Panc1 (cell line): ENCODE results near the gene ENAH. TPM values are rescaled to one million over a fixed set of nuclear protein-coding genes. Genes with fewer than 3 reads are reported as not detected.

Source experiments
- ATAC-seq: fragments of 200-7000 bp; cut with Tn5 transposase; 2 replicates; pipeline ENCODE4 v1.9.1; 2020; ENCODE audit warnings: mild to moderate bottlenecking, moderate library complexity
- BruUV-seq: library from RNA; stranded (reverse); fragments of 400-500 nt; replicated peaks from 2 replicates; lab custom pipeline; 2021; lab: Mats Ljungman, UMichigan
- CTCF ChIA-PET: fragments of 300-600 bp; sonication (Branson Sonifier 250); formaldehyde crosslinking; loops from one replicate; lab custom pipeline; 2022; ENCODE audit warnings: antibody characterized with exemption; lab: Charles Lee
- POLR2A ChIA-PET: fragments of 300-600 bp; sonication (Branson Sonifier 250); formaldehyde crosslinking; loops from one replicate; lab custom pipeline; 2022; ENCODE audit warnings: antibody characterized with exemption; lab: Charles Lee
- DNase-seq: peaks from one replicate; pipeline ENCODE4 v3.0.0-alpha.2; 2010; ENCODE audit warnings: low read depth, low spot score
- H3K27ac ChIP-seq: 2 replicates; pipeline ENCODE4 v1.5.1; 2011; ENCODE audit warnings: mild to moderate bottlenecking, low read length, inconsistent platforms
- H3K27me3 ChIP-seq: fragments of 200-500 bp; sonication (Bioruptor generic); 2 replicates; pipeline ENCODE4 v1.6.0; 2014; ENCODE audit warnings: low read length, inconsistent platforms; ENCODE audit not compliant: control insufficient read depth, insufficient read depth
- H3K36me3 ChIP-seq: fragments of 200-500 bp; sonication (Bioruptor generic); 2 replicates; pipeline ENCODE4 v1.5.1; 2014; ENCODE audit warnings: inconsistent platforms, mild to moderate bottlenecking, low read length, moderate library complexity; ENCODE audit not compliant: control insufficient read depth, insufficient read depth
- H3K4me1 ChIP-seq: 2 replicates; pipeline ENCODE4 v1.5.1; 2011; ENCODE audit warnings: inconsistent platforms, mild to moderate bottlenecking, low read length, moderate library complexity; ENCODE audit not compliant: control insufficient read depth, insufficient read depth
- H3K4me3 ChIP-seq, 2 experiments: 2 replicates each; pipeline ENCODE4 v1.5.1; 2011 to 2012; ENCODE audit warnings: low read depth in 2 of 2, low read length in 2 of 2, mild to moderate bottlenecking in 2 of 2, inconsistent platforms in 1 of 2, moderate library complexity in 1 of 2
- H3K9me3 ChIP-seq: fragments of 200-500 bp; sonication (Bioruptor generic); 2 replicates; pipeline ENCODE4 v1.5.1; 2014; ENCODE audit warnings: low read depth, mild to moderate bottlenecking, inconsistent platforms, low read length, moderate library complexity; ENCODE audit not compliant: control insufficient read depth, insufficient read depth
- CTCF ChIP-seq: fragments of 450-650 bp; IDR thresholded peaks from 2 replicates; pipeline ENCODE4 v1.5.1; 2017; ENCODE audit warnings: mild to moderate bottlenecking
- POLR2AphosphoS5 ChIP-seq: IDR thresholded peaks from 2 replicates; pipeline ENCODE4 v1.6.1; 2012; ENCODE audit warnings: mild to moderate bottlenecking, low read depth, low read length, moderate library complexity
- REST ChIP-seq, 2 experiments: IDR thresholded peaks; 2 replicates each; pipeline ENCODE4 v1.6.1; 2011 to 2012; ENCODE audit warnings: low read depth in 2 of 2, control low read depth in 1 of 2, low read length in 1 of 2, mild to moderate bottlenecking in 1 of 2, moderate library complexity in 1 of 2; ENCODE audit not compliant: insufficient read depth in 1 of 2
- SIN3A ChIP-seq: IDR thresholded peaks from 2 replicates; pipeline ENCODE4 v1.6.1; 2012; ENCODE audit warnings: low read depth, mild to moderate bottlenecking, low read length, moderate library complexity, borderline replicate concordance; ENCODE audit not compliant: insufficient read depth
- TCF7L2 ChIP-seq: IDR thresholded peaks from 2 replicates; pipeline ENCODE4 v1.6.1; 2011; ENCODE audit warnings: mild to moderate bottlenecking, low read depth, low read length, inconsistent platforms
- in situ Hi-C: cut with HindIII; loops from 2 replicates; pipeline ENCODE4 v1.10.0; 2016; ENCODE audit warnings: low sequenced_read_pairs, low pct_unique_long_range_greater_than_20kb
- intact Hi-C: fragments of 100-400 bp; cut with micrococcal nuclease; formaldehyde crosslinking; loops from one replicate; pipeline ENCODE4 v1.10.0; 2022; ENCODE audit not compliant: unreplicated experiment
- total RNA-seq: library from RNA; stranded (reverse); gene quantifications from one replicate; pipeline ENCODE4 v1.2.1, GENCODE V29; 2021; ENCODE audit not compliant: unreplicated experiment

The ENAH gene
- total RNA-seq, 1 experiment from 2014 or later = 133 TPM

GRCh38 chr1:225539069-225539468, 113.9 kb downstream of the ENAH start:
- TF ChIP-seq REST (IDR thresholded peaks at IDR 0.05; ENCODE audit: insufficient read depth in 1 of 2, low read depth in 2 of 2, low read length in 1 of 2) (no peak), SIN3A (no peak), POLR2AphosphoS5 (no peak), CTCF (no peak), TCF7L2 (no peak)
- Histone ChIP-seq H3K4me1 (peaks cover 2% of the 10 kb centered on the region), H3K4me3 (no peak overlapping the region), H3K9me3 (no peaks in the 10 kb centered on the region), H3K36me3 (peaks cover 2% of the 10 kb centered on the region; the same call in 1 of the 2 replicates), H3K27ac (no peak overlapping the region), H3K27me3 (no peaks in the 10 kb centered on the region)
- BruUV-seq = no TSS peak
- ChIA-PET CTCF (no interaction called here), POLR2A (interaction anchor here (0.6 kb wide), 1 partner anchor 98 kb away, joined by 3 read pairs; no protein-coding TSS in a partner anchor)
- ATAC-seq (no peak), DNase-seq (no peak)
- intact Hi-C loops = no loop called here
- in situ Hi-C loops = no loop called here

GRCh38 chr1:225537554-225538251, 115.2 kb downstream of the ENAH start:
- Histone ChIP-seq H3K4me1 (peaks cover 11% of the 10 kb centered on the region), H3K27me3 (no peaks in the 10 kb centered on the region), H3K4me3 (no peak overlapping the region), H3K36me3 (peaks cover 2% of the 10 kb centered on the region; the same call in 1 of the 2 replicates), H3K27ac (no peak overlapping the region), H3K9me3 (no peaks in the 10 kb centered on the region)
- ATAC-seq = no peak
- in situ Hi-C loops (no loop called here), intact Hi-C loops (no loop called here)
- CTCF ChIA-PET = no interaction called here
- no peak for TF ChIP-seq POLR2AphosphoS5
- TF ChIP-seq REST (IDR thresholded peaks at IDR 0.05; ENCODE audit: insufficient read depth in 1 of 2, low read depth in 2 of 2, low read length in 1 of 2) = no peak
- TF ChIP-seq TCF7L2 = no peak
- no peak for TF ChIP-seq SIN3A
- TF ChIP-seq CTCF = no peak
- POLR2A ChIA-PET = interaction anchor here (0.7 kb wide), 1 partner anchor 62 kb away, joined by 3 read pairs; no protein-coding TSS in a partner anchor
- BruUV-seq = no TSS peak
- DNase-seq = no peak
